Smooth muscle cell of the pulmonary artery (primary cell): ENCODE data around the gene DDAH2. TPM values are rescaled to one million over a fixed set of nuclear protein-coding genes. Genes with fewer than 3 reads are reported as not detected.

Experiments
- total RNA-seq: library from RNA; depleted of rRNA; stranded (reverse); fragments of >200 nt; gene quantifications from 2 replicates; pipeline ENCODE4 v1.2.3, GENCODE V29; 2014

The DDAH2 gene
- total RNA-seq: 66.1 and 86.1 TPM in 2 replicates

GRCh38 chr6:31728767-31729514, at the start of gene DDAH2:
Gene DDAH2, minus strand, starts transcription at chr6:31729299. Its CDS starts 138 bp downstream, at chr6:31729161.

GRCh38 chr6:31776989-31777666, 48.0 kb upstream of the DDAH2 start, which contains the start of gene VWA7:
Gene VWA7, minus strand, starts transcription at chr6:31777328. Its CDS starts 549 bp downstream, at chr6:31776779.

GRCh38 chr6:31762356-31762755, 33.3 kb upstream of the DDAH2 start, which contains the start of gene SAPCD1:
Gene SAPCD1, plus strand, starts transcription at chr6:31762656. Its CDS starts 399 bp downstream, at chr6:31763055.

GRCh38 chr6:31739639-31740396, 10.7 kb upstream of the DDAH2 start, which contains the start of gene MSH5:
Gene MSH5, plus strand, starts transcription at chr6:31740005. Its CDS starts 462 bp downstream, at chr6:31740467.

GRCh38 chr6:31736021-31736767, 7.1 kb upstream of the DDAH2 start, which contains the start of gene CLIC1:
Gene CLIC1, minus strand, starts transcription at chr6:31736530. Its CDS starts 230 bp downstream, at chr6:31736300.

GRCh38 chr6:31723245-31723979, 5.7 kb downstream of the DDAH2 start, which contains the start of gene MPIG6B:
Gene MPIG6B, plus strand, starts transcription at chr6:31723373. Its CDS starts 11 bp downstream, at chr6:31723384.

GRCh38 chr6:31721351-31722020, 7.6 kb downstream of the DDAH2 start, which contains the start of gene LY6G6C:
Gene LY6G6C, minus strand, starts transcription at chr6:31721746. Its CDS starts 67 bp downstream, at chr6:31721679.

GRCh38 chr6:31715022-31715958, 13.8 kb downstream of the DDAH2 start, which contains the start of gene LY6G6D:
Gene LY6G6D, plus strand, starts transcription at chr6:31715348. Its CDS starts 8 bp downstream, at chr6:31715356.

GRCh38 chr6:31706599-31706998, 22.5 kb downstream of the DDAH2 start, which contains the start of gene LY6G6F:
Gene LY6G6F, plus strand, starts transcription at chr6:31706866. Its CDS starts 41 bp downstream, at chr6:31706907.

GRCh38 chr6:31702819-31703716, 26.0 kb downstream of the DDAH2 start, which contains the start of gene ABHD16A:
Gene ABHD16A, minus strand, starts transcription at chr6:31703324. Its CDS starts 43 bp downstream, at chr6:31703281.

GRCh38 chr6:31680226-31681134, 48.6 kb downstream of the DDAH2 start, which contains the start of gene LY6G5C:
Gene LY6G5C, minus strand, starts transcription at chr6:31681067. Its CDS starts 694 bp downstream, at chr6:31680373.

Other genes starting within 250 kb of the DDAH2 start
- 14.8 and 15.8 TPM in 2 replicates for gene MICB, start 231.2 kb downstream of the DDAH2 start, total RNA-seq
- not detected in 2 replicates for gene MCCD1, start 200.3 kb downstream of the DDAH2 start, total RNA-seq
- gene DDX39B, start 187.3 kb downstream of the DDAH2 start, total RNA-seq: 221 and 228 TPM in 2 replicates
- 1.5 and 4.3 TPM in 2 replicates for gene ATP6V1G2, start 182.7 kb downstream of the DDAH2 start, total RNA-seq
- 22.7 and 27.5 TPM in 2 replicates for gene NFKBIL1, start 181.7 kb downstream of the DDAH2 start, total RNA-seq
- gene LTA, start 157.0 kb downstream of the DDAH2 start, total RNA-seq: not detected in 2 replicates
- gene TNF, start 153.7 kb downstream of the DDAH2 start, total RNA-seq: not detected in 2 replicates
- not detected in 2 replicates for gene LTB, start 146.9 kb downstream of the DDAH2 start, total RNA-seq
- 0.23 TPM in 1 of 2 replicates, not detected in the other for gene LST1, start 143.0 kb downstream of the DDAH2 start, total RNA-seq
- not detected in 2 replicates for gene NCR3, start 136.3 kb downstream of the DDAH2 start, total RNA-seq
- gene AIF1, start 114.1 kb downstream of the DDAH2 start, total RNA-seq: not detected in 2 replicates
- gene PRRC2A, start 108.6 kb downstream of the DDAH2 start, total RNA-seq: 61.8 and 76.9 TPM in 2 replicates
- gene BAG6, start 76.6 kb downstream of the DDAH2 start, total RNA-seq: 194 and 208 TPM in 2 replicates
- 1.0 and 1.6 TPM in 2 replicates for gene APOM, start 73.4 kb downstream of the DDAH2 start, total RNA-seq
- 20.9 and 23.3 TPM in 2 replicates for gene C6orf47, start 68.5 kb downstream of the DDAH2 start, total RNA-seq
- gene GPANK1, start 64.3 kb downstream of the DDAH2 start, total RNA-seq: 9.7 and 14.1 TPM in 2 replicates
- 75.1 and 82.0 TPM in 2 replicates for gene CSNK2B, start 63.2 kb downstream of the DDAH2 start, total RNA-seq
- gene LY6G5B, start 59.3 kb downstream of the DDAH2 start, total RNA-seq: 1.9 and 4.0 TPM in 2 replicates
- gene LY6G5C, start 48.2 kb downstream of the DDAH2 start, total RNA-seq: 0.26 and 0.85 TPM in 2 replicates
- 47.6 and 50.4 TPM in 2 replicates for gene ABHD16A, start 26.0 kb downstream of the DDAH2 start, total RNA-seq
- gene LY6G6F, start 22.4 kb downstream of the DDAH2 start, total RNA-seq: not detected in 2 replicates
- gene LY6G6D, start 14.0 kb downstream of the DDAH2 start, total RNA-seq: not detected in 2 replicates
- gene LY6G6C, start 7.6 kb downstream of the DDAH2 start, total RNA-seq: not detected in 2 replicates
- gene MPIG6B, start 5.9 kb downstream of the DDAH2 start, total RNA-seq: not detected in 2 replicates
- 417 and 463 TPM in 2 replicates for gene CLIC1, start 7.2 kb upstream of the DDAH2 start, total RNA-seq
- gene MSH5, start 10.7 kb upstream of the DDAH2 start, total RNA-seq: 3.8 and 6.6 TPM in 2 replicates
- 0.78 and 0.79 TPM in 2 replicates for gene SAPCD1, start 33.4 kb upstream of the DDAH2 start, total RNA-seq
- 0.26 and 0.46 TPM in 2 replicates for gene VWA7, start 48.0 kb upstream of the DDAH2 start, total RNA-seq
- 50.8 and 109 TPM in 2 replicates for gene VARS1, start 66.5 kb upstream of the DDAH2 start, total RNA-seq
- gene LSM2, start 77.7 kb upstream of the DDAH2 start, total RNA-seq: 16.7 and 16.9 TPM in 2 replicates
- 1.9 and 2.2 TPM in 2 replicates for gene HSPA1L, start 86.0 kb upstream of the DDAH2 start, total RNA-seq
- 133 and 166 TPM in 2 replicates for gene HSPA1A, start 86.2 kb upstream of the DDAH2 start, total RNA-seq
- 113 and 154 TPM in 2 replicates for gene HSPA1B, start 98.4 kb upstream of the DDAH2 start, total RNA-seq
- 75.7 and 102 TPM in 2 replicates for gene NEU1, start 133.5 kb upstream of the DDAH2 start, total RNA-seq
- gene SLC44A4, start 149.7 kb upstream of the DDAH2 start, total RNA-seq: 0.20 TPM in 1 of 2 replicates, not detected in the other
- gene EHMT2, start 168.4 kb upstream of the DDAH2 start, total RNA-seq: 57.3 and 69.7 TPM in 2 replicates
- 7.6 and 9.8 TPM in 2 replicates for gene ZBTB12, start 172.8 kb upstream of the DDAH2 start, total RNA-seq
- gene C2, start 198.4 kb upstream of the DDAH2 start, total RNA-seq: 1.7 and 4.7 TPM in 2 replicates
- gene CFB, start 216.8 kb upstream of the DDAH2 start, total RNA-seq: 49.7 and 81.0 TPM in 2 replicates
- 78.7 and 86.4 TPM in 2 replicates for gene NELFE, start 229.7 kb upstream of the DDAH2 start, total RNA-seq
- 66.7 and 73.4 TPM in 2 replicates for gene SKIC2, start 229.9 kb upstream of the DDAH2 start, total RNA-seq
- 10.8 and 15.1 TPM in 2 replicates for gene DXO, start 242.8 kb upstream of the DDAH2 start, total RNA-seq